ENCODE measurements around the gene CDH13.

DNA sequence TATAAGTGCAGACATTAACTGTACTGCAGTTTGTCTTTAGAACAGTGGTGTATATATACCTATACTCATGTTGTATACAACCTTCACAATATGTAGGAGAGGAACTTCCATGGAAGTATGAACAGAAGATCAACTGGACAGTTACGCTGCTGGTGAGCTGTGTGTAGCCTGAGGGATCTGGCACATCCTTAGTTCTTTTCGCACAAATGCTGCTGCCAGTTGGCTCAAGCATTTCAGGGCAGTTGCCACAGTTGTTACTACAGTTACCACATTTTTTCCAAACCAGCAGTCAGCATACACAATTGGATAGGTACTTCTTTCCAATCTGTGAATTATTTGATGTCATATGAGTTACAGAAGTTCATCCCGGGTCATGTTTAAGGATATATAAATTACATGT, 641.4 kb downstream of the CDH13 start:
- TF ChIP-seq, protein P1, sequence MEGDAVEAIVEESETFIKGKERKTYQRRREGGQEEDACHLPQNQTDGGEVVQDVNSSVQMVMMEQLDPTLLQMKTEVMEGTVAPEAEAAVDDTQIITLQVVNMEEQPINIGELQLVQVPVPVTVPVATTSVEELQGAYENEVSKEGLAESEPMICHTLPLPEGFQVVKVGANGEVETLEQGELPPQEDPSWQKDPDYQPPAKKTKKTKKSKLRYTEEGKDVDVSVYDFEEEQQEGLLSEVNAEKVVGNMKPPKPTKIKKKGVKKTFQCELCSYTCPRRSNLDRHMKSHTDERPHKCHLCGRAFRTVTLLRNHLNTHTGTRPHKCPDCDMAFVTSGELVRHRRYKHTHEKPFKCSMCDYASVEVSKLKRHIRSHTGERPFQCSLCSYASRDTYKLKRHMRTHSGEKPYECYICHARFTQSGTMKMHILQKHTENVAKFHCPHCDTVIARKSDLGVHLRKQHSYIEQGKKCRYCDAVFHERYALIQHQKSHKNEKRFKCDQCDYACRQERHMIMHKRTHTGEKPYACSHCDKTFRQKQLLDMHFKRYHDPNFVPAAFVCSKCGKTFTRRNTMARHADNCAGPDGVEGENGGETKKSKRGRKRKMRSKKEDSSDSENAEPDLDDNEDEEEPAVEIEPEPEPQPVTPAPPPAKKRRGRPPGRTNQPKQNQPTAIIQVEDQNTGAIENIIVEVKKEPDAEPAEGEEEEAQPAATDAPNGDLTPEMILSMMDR (IDR thresholded peaks at IDR 0.05; ENCODE audit: low read length), result no peak
- TF ChIP-seq EZH2 (optimal IDR thresholded peaks at IDR 0.05; ENCODE audit: low read depth, low read length), result no peak
